HepG2 (cell line): Measurements from ENCODE around the gene APOM. TPM values are rescaled to one million over a fixed set of nuclear protein-coding genes. Genes with fewer than 3 reads are reported as not detected.

Source experiments
- AKAP8 ChIP-seq: sonication (generic); formaldehyde crosslinking; IDR thresholded peaks from 2 replicates; pipeline ENCODE4 v1.5.1; 2020; ENCODE audit warnings: mild to moderate bottlenecking, missing genetic modification reagents
- ELF1 ChIP-seq: sonication (generic); formaldehyde crosslinking; IDR thresholded peaks from 2 replicates; pipeline ENCODE4 v1.4.0; 2020; ENCODE audit warnings: missing genetic modification reagents
- GZF1 ChIP-seq: sonication (generic); formaldehyde crosslinking; IDR thresholded peaks from 2 replicates; pipeline ENCODE4 v1.5.1; 2020; ENCODE audit warnings: mild to moderate bottlenecking, missing genetic modification reagents
- HIVEP1 ChIP-seq: sonication (generic); formaldehyde crosslinking; IDR thresholded peaks from 2 replicates; pipeline ENCODE4 v1.4.0; 2020; ENCODE audit warnings: mild to moderate bottlenecking, missing genetic modification reagents
- REPIN1 ChIP-seq: sonication (generic); formaldehyde crosslinking; IDR thresholded peaks from 2 replicates; pipeline ENCODE4 v1.8.0; 2022; ENCODE audit warnings: missing genetic modification reagents, low read depth, mild to moderate bottlenecking, borderline replicate concordance
- RFX3 ChIP-seq: IDR thresholded peaks from 2 replicates; pipeline ENCODE4 v1.6.1; 2016; ENCODE audit warnings: missing biosample characterization, missing genetic modification reagents
- SNAI1 ChIP-seq: sonication (generic); formaldehyde crosslinking; IDR thresholded peaks from 2 replicates; pipeline ENCODE4 v1.5.0; 2020; ENCODE audit warnings: mild to moderate bottlenecking, missing genetic modification reagents, borderline replicate concordance
- TBX3 ChIP-seq: fragments of 450-650 bp; IDR thresholded peaks from 2 replicates; pipeline ENCODE4 v1.6.1; 2017; ENCODE audit warnings: antibody characterized with exemption, mild to moderate bottlenecking, inconsistent platforms, borderline replicate concordance
- ZFAT ChIP-seq: sonication (generic); formaldehyde crosslinking; conservative IDR thresholded peaks from 2 replicates; pipeline ENCODE4 v1.8.1; 2023; ENCODE audit warnings: missing genetic modification reagents, inconsistent platforms
- ZMYM3 ChIP-seq: sonication (generic); formaldehyde crosslinking; IDR thresholded peaks from 2 replicates; pipeline ENCODE4 v1.5.1; 2020; ENCODE audit warnings: mild to moderate bottlenecking, missing genetic modification reagents
- ZNF225 ChIP-seq: sonication (generic); formaldehyde crosslinking; IDR thresholded peaks from 2 replicates; pipeline ENCODE4 v1.4.0; 2020; ENCODE audit warnings: mild to moderate bottlenecking, missing genetic modification reagents
- ZNF260 ChIP-seq: sonication (generic); formaldehyde crosslinking; IDR thresholded peaks from 2 replicates; pipeline ENCODE4 v1.4.0; 2020; ENCODE audit warnings: missing genetic modification reagents, low read depth, mild to moderate bottlenecking, borderline replicate concordance
- ZNF619 ChIP-seq: sonication (generic); formaldehyde crosslinking; IDR thresholded peaks from 2 replicates; pipeline ENCODE4 v1.4.0; 2020; ENCODE audit warnings: mild to moderate bottlenecking, missing genetic modification reagents
- polyA plus RNA-seq, 8 experiments: library from polyadenylated mRNA; depleted of rRNA in 3 of 8; stranded (reverse) in 7 of 8; unstranded in 1 of 8; fragments of >200 nt; fragmentation: Illumina TruSeq in 4 of 8; extraction: Trizol in 4 of 8; gene quantifications; 2 replicates each; pipeline versions ENCODE4 v1.2.1 to v1.2.3, GENCODE V29; 2011 to 2016; ENCODE audit warnings: low read depth in 4 of 8, missing spikeins in 1 of 8, mixed read lengths in 1 of 8; ENCODE audit not compliant: insufficient read depth in 1 of 8
- total RNA-seq, 5 experiments: library from RNA; depleted of rRNA; stranded (reverse); fragments of >200 nt; fragmentation: Illumina TruSeq; extraction: Trizol; gene quantifications; 2 replicates each; pipeline ENCODE4 v1.2.3, GENCODE V29; 2016; ENCODE audit warnings: low read depth in 1 of 5
- TF ChIP-seq, protein P1 (sequence below): sonication (generic); formaldehyde crosslinking; IDR thresholded peaks from 2 replicates; pipeline ENCODE4 v1.4.0; 2020; ENCODE audit warnings: missing genetic modification reagents
- TF ChIP-seq, protein P2 (sequence below): IDR thresholded peaks from 2 replicates; pipeline ENCODE4 v1.6.1; 2016; ENCODE audit warnings: low read depth, missing genetic modification reagents, missing compliant biosample characterization
- TF ChIP-seq, protein P3 (sequence below): IDR thresholded peaks from 2 replicates; pipeline ENCODE4 v1.4.0; 2020; ENCODE audit warnings: mild to moderate bottlenecking, missing genetic modification reagents
- TF ChIP-seq, protein P4 (sequence below): IDR thresholded peaks from 2 replicates; pipeline ENCODE4 v1.6.1; 2016

The APOM gene
- total and polyA plus RNA-seq, 2 of the 13 experiments (the other 11 are each of a cell fraction or from before 2014, with no cell fraction given), result 98.2 to 1,140 TPM

DNA sequence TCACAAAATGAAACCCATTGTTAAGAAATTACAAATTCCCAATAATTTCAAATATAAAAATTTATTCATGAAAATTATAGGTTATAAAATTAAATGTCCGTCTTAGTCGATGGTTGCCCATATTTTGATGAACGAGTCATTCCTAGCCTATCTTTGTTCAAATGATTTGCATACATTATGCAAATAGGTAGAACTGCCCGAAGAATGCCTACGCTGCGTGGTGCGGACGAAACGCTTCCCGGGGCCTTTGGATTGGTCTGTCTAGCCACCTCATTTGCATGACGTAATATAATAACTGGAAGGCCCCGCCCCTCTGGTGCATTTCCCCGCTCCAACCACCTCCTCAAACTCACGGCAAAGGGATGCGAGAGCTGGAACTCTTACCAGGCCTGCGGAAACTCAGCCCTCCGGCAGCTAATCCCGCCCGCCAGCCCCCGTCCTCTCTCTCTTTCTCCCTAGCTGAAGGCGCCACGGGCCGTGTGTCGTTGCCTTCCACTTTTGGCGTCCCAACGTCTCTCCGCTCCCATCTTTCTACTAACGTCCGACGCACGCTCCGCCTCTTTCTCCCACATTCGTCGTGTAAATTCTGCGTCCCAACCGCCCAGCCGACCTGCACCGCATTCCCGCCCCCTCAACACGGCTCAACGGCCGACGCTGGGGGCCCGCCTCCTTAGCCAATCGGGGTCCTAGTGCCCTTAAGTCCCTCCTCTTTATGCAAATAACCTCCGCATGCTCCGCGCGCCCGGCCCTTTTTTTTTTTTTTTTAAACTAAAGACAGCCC is 35.7 kb upstream of the APOM start (continued):
- TF ChIP-seq ZNF260 (CRISPR knock-in tag) (no peak), ZNF225 (peak; percentile 54; the same call in 1 of the 2 replicates), ZMYM3 (peak; percentile 35; the same call in 1 of the 2 replicates), HIVEP1 (no peak), TBX3 (peak; percentile 90), AKAP8 (CRISPR knock-in tag) (peak; percentile 72; the same call in 1 of the 2 replicates), RFX3 (no peak), ELF1 (CRISPR knock-in tag) (peak; percentile 52; the same call in 1 of the 2 replicates), GZF1 (CRISPR knock-in tag) (peak; percentile 71), ZNF619 (CRISPR knock-in tag) (no peak; the same call in 1 of the 2 replicates), SNAI1 (peak; percentile 9; the same call in 1 of the 2 replicates), ZFAT (CRISPR knock-in tag) (no peak), REPIN1 (peak; percentile 85; the same call in 1 of the 2 replicates)
- TF ChIP-seq, protein P1, sequence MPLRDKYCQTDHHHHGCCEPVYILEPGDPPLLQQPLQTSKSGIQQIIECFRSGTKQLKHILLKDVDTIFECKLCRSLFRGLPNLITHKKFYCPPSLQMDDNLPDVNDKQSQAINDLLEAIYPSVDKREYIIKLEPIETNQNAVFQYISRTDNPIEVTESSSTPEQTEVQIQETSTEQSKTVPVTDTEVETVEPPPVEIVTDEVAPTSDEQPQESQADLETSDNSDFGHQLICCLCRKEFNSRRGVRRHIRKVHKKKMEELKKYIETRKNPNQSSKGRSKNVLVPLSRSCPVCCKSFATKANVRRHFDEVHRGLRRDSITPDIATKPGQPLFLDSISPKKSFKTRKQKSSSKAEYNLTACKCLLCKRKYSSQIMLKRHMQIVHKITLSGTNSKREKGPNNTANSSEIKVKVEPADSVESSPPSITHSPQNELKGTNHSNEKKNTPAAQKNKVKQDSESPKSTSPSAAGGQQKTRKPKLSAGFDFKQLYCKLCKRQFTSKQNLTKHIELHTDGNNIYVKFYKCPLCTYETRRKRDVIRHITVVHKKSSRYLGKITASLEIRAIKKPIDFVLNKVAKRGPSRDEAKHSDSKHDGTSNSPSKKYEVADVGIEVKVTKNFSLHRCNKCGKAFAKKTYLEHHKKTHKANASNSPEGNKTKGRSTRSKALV, result no peak
- TF ChIP-seq, protein P2, sequence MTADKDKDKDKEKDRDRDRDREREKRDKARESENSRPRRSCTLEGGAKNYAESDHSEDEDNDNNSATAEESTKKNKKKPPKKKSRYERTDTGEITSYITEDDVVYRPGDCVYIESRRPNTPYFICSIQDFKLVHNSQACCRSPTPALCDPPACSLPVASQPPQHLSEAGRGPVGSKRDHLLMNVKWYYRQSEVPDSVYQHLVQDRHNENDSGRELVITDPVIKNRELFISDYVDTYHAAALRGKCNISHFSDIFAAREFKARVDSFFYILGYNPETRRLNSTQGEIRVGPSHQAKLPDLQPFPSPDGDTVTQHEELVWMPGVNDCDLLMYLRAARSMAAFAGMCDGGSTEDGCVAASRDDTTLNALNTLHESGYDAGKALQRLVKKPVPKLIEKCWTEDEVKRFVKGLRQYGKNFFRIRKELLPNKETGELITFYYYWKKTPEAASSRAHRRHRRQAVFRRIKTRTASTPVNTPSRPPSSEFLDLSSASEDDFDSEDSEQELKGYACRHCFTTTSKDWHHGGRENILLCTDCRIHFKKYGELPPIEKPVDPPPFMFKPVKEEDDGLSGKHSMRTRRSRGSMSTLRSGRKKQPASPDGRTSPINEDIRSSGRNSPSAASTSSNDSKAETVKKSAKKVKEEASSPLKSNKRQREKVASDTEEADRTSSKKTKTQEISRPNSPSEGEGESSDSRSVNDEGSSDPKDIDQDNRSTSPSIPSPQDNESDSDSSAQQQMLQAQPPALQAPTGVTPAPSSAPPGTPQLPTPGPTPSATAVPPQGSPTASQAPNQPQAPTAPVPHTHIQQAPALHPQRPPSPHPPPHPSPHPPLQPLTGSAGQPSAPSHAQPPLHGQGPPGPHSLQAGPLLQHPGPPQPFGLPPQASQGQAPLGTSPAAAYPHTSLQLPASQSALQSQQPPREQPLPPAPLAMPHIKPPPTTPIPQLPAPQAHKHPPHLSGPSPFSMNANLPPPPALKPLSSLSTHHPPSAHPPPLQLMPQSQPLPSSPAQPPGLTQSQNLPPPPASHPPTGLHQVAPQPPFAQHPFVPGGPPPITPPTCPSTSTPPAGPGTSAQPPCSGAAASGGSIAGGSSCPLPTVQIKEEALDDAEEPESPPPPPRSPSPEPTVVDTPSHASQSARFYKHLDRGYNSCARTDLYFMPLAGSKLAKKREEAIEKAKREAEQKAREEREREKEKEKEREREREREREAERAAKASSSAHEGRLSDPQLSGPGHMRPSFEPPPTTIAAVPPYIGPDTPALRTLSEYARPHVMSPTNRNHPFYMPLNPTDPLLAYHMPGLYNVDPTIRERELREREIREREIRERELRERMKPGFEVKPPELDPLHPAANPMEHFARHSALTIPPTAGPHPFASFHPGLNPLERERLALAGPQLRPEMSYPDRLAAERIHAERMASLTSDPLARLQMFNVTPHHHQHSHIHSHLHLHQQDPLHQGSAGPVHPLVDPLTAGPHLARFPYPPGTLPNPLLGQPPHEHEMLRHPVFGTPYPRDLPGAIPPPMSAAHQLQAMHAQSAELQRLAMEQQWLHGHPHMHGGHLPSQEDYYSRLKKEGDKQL (CRISPR knock-in tag), result no peak
- TF ChIP-seq, protein P3, sequence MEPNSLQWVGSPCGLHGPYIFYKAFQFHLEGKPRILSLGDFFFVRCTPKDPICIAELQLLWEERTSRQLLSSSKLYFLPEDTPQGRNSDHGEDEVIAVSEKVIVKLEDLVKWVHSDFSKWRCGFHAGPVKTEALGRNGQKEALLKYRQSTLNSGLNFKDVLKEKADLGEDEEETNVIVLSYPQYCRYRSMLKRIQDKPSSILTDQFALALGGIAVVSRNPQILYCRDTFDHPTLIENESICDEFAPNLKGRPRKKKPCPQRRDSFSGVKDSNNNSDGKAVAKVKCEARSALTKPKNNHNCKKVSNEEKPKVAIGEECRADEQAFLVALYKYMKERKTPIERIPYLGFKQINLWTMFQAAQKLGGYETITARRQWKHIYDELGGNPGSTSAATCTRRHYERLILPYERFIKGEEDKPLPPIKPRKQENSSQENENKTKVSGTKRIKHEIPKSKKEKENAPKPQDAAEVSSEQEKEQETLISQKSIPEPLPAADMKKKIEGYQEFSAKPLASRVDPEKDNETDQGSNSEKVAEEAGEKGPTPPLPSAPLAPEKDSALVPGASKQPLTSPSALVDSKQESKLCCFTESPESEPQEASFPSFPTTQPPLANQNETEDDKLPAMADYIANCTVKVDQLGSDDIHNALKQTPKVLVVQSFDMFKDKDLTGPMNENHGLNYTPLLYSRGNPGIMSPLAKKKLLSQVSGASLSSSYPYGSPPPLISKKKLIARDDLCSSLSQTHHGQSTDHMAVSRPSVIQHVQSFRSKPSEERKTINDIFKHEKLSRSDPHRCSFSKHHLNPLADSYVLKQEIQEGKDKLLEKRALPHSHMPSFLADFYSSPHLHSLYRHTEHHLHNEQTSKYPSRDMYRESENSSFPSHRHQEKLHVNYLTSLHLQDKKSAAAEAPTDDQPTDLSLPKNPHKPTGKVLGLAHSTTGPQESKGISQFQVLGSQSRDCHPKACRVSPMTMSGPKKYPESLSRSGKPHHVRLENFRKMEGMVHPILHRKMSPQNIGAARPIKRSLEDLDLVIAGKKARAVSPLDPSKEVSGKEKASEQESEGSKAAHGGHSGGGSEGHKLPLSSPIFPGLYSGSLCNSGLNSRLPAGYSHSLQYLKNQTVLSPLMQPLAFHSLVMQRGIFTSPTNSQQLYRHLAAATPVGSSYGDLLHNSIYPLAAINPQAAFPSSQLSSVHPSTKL, result no peak; the same call in 1 of the 2 replicates
- TF ChIP-seq, protein P4, sequence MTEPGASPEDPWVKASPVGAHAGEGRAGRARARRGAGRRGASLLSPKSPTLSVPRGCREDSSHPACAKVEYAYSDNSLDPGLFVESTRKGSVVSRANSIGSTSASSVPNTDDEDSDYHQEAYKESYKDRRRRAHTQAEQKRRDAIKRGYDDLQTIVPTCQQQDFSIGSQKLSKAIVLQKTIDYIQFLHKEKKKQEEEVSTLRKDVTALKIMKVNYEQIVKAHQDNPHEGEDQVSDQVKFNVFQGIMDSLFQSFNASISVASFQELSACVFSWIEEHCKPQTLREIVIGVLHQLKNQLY, result no peak
